HG02623 (cell line): Measurements from ENCODE around the gene ZNF175.

Experiments
- ATAC-seq: cut with Tn5 transposase; IDR thresholded peaks from one replicate; pipeline ENCODE4 v1.9.1; 2021; ENCODE audit warnings: moderate library complexity; ENCODE audit not compliant: unreplicated experiment

The ZNF175 gene

DNA sequence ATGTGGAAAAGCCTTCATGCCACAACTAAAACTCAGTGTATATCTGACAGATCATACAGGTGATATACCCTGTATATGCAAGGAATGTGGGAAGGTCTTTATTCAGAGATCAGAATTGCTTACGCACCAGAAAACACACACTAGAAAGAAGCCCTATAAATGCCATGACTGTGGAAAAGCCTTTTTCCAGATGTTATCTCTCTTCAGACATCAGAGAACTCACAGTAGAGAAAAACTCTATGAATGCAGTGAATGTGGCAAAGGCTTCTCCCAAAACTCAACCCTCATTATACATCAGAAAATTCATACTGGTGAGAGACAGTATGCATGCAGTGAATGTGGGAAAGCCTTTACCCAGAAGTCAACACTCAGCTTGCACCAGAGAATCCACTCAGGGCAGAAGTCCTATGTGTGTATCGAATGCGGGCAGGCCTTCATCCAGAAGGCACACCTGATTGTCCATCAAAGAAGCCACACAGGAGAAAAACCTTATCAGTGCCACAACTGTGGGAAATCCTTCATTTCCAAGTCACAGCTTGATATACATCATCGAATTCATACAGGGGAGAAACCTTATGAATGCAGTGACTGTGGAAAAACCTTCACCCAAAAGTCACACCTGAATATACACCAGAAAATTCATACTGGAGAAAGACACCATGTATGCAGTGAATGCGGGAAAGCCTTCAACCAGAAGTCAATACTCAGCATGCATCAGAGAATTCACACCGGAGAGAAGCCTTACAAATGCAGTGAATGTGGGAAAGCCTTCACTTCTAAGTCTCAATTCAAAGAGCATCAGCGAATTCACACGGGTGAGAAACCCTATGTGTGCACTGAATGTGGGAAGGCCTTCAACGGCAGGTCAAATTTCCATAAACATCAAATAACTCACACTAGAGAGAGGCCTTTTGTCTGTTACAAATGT, 16.4 kb downstream of the ZNF175 start:
- no peak for ATAC-seq

DNA sequence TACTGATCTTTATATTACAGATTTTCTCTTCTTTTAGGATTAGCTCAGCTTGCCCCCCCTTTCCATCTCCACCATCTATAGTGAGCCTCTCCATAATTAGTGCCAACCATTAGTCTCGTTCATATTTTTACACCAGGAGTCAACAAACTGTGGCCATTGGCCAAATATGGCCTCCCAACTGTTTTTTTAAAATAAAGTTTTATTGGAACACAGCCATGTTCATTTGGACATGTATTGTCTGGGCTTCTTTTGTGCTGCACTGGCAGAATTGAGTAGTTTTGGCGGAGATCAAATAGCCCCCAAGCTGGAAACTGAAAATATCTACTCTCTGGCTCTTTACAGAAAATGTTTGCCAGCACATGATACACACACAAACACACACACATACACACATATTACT, 18.4 kb downstream of the ZNF175 start:
- no peak for ATAC-seq

DNA sequence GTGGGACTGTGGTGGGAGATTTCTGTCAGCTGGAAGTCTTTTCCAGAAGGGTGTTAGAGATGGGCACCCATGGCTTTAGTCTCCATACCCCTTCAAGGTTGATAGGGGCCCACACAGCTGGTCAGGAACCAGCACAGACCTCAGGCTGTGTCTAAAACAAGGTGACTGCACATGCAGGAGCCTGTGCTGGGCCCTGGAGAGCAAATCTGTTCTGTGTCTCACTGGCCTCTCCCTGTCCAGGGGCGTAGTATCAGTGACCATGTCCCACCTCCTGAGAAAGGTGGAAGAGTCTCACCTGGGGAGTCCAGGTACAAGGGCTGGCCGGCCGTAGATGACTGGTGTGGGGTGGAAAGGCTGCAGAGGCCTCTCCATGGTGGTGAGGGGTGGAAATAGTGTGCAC, 19.4 kb downstream of the ZNF175 start:
- no peak for ATAC-seq

DNA sequence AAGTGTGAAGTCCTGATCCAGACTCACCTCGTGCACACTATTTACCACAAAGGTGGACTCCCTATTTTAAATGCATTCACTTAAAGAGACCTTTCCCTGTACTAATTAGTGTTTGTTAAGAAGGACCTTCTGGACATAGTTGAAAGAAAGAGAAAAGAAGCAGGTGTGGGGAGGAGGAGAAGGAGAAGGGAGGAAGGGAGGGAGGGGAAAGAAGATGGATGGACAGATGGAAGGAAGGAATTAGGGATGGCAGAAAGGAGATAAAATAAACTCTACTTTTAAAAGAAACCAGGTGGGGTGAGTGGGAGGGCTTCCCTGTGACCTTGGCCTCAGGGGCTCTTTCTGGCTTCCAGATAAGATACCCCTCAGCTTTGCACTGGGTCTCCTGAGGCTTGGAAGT, 21.4 kb downstream of the ZNF175 start:
- no peak for ATAC-seq

DNA sequence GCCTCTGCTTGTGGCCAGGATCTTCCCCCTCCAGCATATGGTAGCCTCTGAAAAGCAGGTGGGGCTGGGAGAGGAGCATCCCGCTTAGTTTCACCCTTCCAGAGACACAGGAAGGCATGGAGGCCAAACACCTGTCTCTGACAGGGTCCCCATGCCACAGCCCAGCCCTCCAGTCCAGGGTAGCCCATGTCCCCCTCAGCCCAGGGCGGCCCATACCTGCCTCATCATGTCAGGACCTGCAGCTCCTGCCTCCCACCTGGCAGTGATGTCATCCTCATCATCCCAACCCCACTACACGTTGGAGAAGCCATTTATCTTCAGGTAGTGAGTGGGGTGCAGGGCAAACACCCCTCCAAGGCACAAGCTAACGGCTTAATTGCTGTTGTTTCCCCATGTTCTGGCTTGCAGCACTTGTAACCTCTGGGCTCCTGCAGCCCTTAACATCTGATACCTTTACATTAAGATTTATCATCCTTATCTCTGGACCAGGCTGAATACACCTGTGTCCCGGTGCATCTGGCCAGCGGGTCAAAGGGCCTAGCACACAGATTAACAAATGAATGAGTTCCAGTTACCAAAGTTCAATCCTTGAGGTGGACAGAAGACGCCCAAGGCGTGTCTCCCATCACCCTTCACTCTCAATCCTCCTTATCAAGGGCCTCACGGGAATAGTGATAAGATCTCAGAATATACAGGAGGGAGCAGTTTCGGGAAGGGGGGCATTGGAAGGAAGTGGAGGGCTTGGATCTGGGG, 22.2 kb downstream of the ZNF175 start:
- ATAC-seq, result no peak

DNA sequence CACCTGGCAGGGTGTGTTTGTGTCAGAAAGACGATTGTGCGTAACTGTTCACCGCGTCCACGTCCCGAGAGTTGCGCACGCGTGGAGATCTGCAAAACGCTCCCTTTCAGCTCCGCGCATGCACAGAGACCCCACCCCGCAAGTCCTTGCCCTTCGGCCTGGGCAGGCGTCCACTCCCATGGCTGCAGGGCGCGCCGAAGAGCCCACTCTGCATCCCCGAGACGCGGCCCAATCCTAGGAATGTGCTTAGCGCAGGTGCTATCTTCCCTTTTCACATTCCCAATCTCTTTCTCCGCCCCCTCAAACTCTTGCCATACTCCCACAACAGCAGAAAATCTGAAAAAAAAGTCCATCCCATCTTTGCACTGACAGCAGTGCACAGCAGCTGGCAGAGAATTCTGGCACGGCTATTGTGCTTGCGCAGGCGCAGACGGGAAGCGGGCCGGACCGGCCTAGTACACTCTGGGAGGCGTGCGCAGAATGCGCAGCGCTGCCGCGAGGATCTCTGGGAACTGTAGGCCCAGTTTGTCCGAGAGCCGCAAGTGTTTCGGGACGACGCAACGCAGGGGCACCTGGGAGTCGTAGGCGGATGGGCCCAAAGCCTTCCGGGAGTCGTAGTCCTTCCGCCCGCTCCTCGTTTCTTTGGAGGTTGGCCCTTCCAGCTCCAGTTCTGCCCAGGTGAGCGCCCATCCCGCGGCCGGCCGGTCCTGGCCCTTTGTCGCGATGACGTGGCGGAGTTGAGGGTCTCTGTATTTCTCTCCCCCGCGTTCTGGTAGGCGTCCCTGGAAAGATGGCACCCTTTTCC, 23.1 kb downstream of the ZNF175 start:
- ATAC-seq, result peak; percentile 97

DNA sequence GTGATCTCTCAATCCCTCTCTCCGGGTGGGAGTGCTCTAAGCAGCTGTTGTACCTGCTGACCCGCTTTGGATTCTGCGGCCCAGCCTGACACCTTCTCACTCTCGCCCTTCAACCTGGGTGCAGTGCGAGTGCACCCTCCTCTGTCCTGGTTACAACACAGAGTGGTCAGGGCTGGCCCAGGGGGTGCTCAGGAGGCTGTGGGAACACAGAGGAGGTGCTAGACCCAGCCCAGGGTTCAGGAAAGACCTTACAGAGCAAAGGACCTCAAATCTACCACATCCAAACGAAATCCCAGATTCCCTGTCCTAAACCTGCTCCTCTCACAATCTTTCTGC, 23.7 kb downstream of the ZNF175 start:
- ATAC-seq, result peak; percentile 7

DNA sequence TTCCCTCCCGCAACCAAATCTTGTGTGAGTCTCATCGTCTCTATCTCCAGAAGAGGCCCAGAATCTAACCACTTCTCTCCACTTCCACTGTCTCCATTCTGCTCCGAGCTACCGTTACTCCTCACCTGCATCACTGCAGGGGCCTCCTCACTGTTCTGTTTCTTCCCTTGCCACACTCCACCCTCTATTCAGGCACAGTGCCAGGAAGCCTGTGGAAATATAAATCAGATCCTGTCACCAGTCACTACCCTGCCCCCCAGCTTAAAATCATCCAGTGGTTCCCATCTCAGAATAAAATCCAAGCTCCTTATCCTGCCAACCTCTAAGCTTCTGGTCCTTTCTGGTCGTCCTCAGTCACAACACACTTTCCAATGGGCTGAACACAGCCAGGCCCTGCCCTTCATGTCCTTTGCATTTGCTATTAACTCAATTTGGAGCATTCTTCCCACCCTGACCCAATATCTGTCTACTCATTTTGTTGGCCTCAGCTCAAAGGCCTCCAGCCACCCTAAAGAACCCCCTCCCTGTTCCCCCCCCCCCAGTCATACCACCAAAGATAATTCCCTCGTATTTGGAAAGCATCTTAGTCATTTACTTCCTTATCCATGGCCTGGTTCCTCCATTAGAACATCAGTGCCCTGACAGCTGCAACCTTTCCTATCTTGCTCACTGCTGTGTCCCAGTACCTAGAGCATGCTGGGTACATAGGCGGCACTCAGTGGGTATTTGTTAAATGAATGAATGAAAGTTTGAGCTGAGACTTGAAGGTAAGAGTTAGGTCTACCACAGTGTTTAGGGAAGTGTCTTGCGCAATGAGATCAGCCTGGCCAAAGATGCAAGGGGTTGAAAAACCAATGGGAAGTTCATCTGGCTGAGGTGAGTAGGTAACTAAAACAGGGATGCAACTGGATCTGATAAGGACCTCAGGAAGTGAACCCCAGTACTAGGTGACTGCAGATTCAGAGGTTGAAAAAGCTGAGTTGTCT, 24.4 kb downstream of the ZNF175 start:
- ATAC-seq, result no peak

DNA sequence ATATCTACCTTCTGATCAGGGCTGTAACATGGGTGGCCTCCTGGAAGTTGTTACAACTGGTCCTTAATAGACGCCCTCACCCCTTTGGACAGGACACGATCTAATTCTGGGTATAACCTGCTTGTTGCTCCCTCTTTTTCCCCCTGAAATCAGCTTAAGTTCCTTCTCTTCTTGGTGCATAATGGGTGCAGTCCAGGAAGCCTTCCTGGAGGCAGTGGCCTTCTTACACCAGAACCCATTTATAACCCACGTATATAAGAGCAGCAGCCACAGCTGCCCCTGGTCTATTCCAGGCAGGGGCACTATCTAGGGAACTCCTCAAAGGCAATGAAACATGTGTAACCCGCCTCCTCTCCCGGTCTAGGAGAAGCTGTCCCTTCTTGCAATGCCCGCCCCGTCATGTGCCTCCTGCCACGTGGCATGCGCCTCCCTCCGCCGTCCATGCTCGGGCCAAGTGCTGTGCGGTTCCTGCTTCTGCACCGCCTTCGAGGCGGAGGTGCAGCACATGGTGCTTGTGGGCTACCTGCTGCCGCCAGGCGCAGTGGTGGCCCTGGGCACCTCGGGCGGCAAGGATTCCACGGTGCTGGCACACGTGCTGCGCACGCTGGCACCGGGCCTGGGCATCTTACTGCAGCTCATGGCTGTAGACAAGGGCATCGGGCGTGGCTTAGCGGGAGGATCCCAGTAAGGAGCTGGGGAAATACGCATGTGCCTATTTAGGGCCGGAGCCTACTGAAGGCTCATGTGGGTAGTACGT, 27.3 kb downstream of the ZNF175 start:
- no peak for ATAC-seq

DNA sequence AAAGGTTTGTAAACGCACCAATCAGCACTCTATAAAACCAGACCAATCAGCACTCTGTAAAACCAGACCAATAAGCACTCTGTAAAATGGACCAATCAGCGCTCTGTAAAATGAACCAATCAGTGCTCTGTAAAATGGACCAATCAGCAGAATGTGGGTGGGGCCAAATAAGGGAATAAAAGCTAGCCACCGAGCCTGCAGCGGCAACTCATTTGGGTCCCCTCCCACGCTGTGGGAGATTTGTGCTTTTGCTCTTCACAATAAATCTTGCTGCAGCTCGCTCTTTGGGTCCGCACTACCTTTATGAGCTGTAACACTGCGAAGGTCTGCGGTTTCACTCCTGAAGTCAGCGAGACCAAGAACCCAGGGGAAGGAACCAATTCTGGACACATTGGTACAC, 28.0 kb downstream of the ZNF175 start:
- no peak for ATAC-seq

DNA sequence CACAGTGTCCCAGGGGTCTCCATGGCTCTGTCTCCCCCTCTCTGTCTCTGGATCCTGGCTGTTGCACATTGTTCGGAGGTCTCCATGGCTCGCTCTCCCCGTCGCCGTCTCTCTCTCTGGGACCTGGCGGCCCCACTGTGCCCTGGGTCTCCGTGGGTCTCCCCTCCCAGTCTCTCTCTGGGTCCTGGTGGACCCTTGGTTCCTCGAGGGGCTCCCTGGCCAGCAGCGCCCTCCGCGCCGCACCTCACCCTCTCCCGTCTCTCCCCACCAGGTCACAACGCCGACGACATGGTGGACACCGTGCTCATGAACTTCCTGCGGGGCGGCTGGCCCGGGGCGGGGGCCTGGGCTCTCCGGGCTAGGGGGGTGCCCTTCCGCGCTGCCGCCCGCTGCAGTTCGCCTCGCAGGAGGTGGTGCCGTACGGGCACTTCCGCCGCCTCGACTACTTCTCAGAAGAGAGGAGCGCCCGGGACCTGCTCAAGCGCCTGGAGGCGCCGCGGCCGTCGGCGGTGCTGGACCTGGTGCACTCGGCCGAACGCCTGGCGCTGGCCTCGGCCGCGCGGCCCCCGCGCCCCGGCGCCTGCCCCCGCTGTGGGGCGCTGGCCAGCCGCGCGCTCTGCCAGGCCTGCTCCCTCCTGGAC, 30.0 kb downstream of the ZNF175 start:
- ATAC-seq, result no peak

DNA sequence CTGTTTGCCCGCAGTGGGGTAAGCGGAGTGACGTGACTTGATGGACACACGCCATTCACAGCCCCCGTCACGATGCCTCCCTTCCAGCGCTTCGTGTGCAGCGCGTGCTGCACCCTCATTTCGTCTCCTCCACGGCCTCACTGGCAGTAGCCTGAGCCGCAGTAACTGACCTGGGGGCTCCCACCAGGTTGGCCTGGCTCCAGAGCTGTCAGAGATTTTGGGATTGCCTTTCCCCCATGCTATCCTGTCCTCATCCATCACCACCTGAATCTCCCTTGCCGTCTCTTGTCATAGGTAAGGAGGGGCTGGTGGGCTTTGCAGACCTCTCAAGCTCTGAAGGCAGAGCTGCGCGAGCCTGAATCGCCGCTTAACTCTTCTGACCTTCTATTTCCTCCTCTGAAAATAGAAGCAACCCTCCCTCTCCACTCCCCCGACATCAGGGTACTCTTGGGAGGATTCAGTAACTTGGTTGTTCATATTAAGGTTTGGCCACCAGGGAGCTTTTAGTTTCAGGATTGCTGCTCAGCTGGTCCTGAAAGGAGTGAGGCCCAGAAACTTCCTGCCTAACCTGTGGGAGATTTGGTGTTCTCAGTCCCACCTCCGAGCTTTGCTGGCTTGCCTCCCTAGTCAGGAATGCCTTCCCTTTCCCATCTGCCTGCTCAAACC, 31.2 kb downstream of the ZNF175 start:
- ATAC-seq, result no peak

DNA sequence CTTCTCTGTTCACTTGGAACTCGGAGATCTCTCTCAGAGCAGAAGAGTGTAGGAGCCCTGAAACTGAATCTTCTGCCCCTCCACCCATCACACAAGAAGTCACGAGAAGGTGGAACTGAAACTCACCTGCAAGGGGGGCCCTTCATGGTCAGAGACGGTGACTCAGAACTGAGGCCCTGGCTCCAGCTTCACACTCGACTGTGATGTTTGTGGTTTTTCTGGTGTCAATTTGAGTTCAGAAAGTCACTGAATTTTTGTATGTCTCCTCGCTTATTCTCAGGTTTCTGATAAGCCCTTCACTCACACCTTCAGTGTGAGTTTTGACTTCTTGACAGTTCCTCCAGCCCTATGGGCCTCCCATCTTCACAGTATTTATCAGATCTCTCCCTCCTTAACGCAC, 36.0 kb downstream of the ZNF175 start:
- ATAC-seq, result peak; percentile 82

DNA sequence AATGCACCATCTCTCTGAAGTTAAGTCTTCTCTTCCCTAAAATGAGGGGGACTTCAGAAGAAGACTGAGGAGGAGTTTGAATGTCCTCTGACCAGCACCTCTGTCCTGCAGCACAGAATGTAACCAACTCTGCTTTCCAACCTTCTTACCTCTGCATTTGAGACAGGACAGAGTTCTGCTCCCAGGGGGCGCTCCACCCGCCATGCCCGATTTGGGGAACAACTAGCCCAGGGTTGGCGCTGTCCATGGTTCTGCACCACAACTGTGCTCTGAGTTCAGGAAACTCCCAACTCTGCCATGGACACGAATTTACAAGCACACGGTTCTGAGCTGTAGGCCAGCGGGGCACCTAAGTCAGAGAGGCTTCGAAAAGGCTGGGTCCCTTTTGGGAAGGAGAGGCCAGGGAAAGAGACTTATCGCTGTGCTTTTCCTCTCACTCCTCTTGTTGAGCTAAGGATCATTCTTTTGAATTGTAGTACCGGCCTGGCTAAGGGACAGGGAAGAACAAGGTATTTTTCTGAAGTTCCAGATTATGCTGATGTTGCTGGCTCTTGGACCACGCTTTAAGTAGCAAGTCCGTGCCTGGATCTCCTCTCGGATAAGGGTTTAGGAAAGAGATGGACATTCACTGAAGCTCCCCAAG, 37.0 kb downstream of the ZNF175 start:
- ATAC-seq, result no peak

DNA sequence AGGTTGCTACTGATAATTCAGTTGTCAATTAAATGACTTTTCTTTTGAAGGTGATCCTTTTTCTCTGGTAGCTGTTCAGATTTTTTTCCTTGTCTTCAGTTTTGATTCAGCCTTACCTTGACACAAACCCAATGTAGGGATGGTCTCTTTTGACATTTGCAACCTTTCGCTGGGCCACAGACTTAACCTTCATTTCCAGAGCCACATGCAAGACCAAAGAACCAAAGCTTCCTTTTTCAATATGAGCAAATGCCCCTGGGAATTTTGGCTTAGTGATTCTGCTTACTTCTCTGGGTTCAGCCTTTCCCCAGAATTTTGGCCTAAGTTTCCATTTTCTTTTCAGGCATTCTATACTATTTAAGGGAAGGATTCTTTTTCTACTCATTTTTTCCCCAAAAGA, 39.5 kb downstream of the ZNF175 start:
- no peak for ATAC-seq

DNA sequence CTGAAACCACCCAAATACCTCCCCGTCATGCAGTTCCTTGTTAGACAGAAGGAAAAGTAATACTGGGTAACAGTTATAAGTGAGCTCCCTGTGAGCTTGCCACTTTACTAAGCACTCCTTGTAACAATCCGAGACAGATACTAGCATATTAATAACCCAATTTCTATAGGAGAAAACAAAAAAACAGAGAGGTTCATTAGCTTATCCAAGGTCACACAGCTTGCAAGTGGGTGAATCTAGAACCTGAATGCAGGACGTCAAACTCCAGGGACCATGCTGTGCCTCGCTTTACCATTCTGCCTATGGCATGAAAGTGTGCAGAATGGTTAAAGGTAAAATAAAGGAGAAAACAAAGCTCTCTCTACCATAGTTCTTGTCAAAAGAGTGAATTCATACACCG, 43.7 kb downstream of the ZNF175 start:
- ATAC-seq, result no peak

DNA sequence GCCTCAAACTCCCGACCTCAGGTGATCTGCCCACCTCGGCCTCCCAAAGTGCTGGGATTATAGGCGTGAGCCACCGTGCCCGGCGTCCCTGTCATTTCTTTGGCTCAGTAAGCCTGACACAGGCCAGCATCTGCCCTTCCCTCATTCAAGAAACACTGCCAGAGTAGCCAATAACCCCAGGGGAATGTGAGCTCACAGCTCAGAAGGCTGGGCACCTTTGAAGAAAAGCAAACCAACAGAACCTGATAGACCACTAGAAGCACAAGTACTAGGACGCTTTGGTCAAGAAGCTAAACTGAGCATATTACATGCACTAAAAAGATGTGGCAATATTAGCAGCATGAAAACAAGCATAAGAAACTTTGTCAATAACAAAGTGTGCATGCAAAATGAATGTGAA, 44.9 kb downstream of the ZNF175 start:
- no peak for ATAC-seq

DNA sequence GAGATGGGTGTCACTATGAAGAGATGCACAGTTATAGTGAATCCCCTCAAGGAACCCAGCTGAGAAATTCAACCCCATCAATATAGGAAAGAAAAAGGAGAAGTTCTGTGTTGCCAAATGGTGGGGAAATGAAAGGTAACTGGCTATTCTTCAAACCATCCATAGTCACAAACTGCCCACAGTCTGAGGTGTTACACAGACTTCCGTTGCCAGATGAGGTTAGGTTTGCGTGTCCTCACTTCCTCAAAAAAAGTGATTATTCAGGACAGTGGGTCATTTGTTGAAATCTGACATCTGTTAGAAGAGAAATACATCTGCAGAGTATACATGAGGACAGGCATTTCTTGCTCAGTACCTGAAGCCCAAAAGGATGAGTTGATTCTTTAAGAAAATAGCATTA, 50.1 kb downstream of the ZNF175 start:
- ATAC-seq, result no peak
